Stimulated activated CD8-positive, alpha-beta memory T cell treated with anti-CD3 and anti-CD28 coated beads, Interleukin-4, amount 100 ng/mL, for 4 hours (primary cell): Measurements from ENCODE around the gene ALPG.
"Not testable (repeated sequence)": the region's sequence is repeated elsewhere in the genome, so short reads cannot be mapped to it uniquely, and the experiment has no call there.

Source experiments
- DNase-seq, 2 donors: peaks; one replicate each; pipeline ENCODE4 v3.0.0-alpha.2; 2020; ENCODE audit warnings: low read depth in 2 of 2, low spot score in 1 of 2

Gene ALPG

DNA sequence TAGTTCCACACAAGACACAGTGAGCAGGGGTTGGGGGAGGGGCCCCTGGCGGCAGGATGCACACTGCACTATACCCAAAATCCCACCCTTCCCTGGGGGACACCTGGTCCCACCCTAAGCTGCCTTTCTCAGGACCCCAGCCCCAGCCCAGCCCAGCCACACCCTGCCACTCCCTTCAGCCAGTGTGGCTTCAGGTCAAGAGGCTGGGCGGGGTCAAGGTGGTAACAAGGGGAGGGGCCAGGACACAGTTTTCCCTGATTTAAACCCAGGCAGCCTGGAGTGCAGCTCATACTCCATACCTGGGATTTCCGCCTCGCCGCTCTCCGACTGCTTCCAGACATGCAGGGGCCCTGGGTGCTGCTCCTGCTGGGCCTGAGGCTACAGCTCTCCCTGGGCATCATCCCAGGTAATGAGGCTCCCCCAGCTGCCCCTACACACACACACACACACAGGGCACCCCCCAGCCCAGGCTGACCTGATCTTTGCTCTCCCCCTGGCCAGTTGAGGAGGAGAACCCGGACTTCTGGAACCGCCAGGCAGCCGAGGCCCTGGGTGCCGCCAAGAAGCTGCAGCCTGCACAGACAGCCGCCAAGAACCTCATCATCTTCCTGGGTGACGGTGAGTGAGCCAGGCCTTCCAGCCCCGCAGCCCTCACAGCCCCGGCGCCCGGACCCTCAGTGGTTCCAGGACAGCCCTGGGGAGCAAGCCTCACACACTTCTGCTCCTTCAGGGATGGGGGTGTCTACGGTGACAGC lies at the start of gene ALPG:
Gene ALPG (plus strand): TSS at position 289 of the 755 bp plus-strand sequence. CDS start 51 bp downstream, at position 340.
- DNase-seq = no peak

DNA sequence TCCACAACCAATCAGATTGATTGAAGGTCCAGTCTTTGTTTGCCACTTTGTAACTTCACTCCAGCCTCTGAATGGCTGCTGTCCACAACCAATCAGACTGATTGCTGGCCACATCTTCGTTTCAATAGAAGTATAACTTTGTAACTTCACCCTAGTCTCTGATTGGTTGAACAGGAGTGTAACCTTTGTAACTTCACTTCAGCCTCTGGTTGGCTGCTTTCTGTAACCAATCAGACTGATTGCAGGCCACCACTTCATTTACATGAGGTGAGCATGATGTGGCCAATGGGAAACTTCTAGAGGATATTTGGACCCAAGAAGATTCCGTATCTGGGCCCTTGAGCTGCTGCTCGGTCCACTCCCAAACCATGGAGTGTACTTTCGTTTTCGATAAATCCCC lies 45.0 kb upstream of the ALPG start:
- DNase-seq = no peak

DNA sequence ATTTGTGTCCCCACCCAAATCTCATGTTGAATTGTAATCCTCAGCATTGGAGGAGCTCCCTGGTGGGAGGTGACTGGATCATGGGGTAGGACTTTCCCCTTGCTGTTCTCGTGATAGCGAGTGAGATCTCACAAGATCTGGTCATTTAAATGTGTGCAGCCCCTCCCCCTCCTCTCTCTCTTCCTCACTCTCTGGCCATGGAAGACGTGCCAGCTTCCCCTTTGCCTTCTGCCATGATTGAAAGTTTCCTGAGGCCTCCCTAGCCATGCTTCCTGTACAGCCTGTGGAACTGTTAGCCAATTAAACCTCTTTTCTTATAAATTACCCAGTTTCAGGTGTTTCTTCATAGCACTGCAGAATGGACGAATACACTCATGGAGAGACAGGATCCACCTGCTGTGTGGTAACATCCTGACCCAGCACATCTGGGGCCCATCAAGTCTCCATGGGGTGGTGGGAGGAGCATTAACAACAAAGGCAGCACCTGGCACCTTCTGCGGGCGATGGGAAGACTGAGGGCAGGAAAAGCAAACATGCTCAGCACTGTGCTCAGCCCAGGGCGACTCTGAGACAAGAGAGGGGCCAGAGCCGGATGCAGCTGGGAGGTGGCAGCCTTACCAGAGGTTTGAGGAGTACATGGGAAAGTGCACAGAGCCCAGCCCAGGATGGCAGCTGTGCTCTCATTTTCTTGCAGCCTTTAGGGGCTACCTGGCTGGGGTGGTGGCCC lies 44.3 kb upstream of the ALPG start:
- no peak for DNase-seq

DNA sequence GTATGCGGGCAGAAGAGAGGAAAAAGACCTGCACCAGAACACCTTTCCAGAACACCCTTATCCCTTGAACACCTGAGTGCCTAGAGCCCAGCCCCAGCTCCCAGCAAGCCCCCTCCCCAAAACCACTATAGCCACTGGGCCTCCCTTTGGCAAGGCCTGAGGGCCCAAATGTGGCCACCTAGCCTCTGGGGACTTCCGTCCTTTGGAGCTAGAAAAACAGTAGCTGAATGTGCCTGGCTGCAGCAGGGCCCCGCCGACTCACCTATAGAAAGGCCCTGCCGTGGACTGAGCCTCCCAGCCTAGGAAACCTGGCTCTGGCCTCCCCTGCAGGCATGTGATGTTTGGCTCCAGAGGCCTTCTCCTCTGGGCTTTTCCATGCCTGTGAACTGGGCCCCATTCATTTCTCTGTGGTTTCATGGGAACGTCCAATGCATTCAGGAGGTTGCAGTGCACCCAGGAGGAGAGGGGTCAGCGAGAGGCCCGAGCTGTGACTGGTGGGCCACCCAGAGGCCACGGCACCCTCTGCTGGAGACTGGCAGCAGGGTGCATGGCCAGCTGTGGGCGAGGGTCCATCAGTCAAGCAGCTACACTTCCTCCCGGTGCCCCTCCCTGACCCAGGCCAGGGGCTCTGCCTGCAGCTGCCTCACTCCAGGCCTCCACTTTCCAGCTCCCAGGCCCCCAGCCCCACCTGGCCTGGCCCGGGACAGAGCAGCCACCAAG lies 43.4 kb upstream of the ALPG start:
- DNase-seq = not testable (repeated sequence)

DNA sequence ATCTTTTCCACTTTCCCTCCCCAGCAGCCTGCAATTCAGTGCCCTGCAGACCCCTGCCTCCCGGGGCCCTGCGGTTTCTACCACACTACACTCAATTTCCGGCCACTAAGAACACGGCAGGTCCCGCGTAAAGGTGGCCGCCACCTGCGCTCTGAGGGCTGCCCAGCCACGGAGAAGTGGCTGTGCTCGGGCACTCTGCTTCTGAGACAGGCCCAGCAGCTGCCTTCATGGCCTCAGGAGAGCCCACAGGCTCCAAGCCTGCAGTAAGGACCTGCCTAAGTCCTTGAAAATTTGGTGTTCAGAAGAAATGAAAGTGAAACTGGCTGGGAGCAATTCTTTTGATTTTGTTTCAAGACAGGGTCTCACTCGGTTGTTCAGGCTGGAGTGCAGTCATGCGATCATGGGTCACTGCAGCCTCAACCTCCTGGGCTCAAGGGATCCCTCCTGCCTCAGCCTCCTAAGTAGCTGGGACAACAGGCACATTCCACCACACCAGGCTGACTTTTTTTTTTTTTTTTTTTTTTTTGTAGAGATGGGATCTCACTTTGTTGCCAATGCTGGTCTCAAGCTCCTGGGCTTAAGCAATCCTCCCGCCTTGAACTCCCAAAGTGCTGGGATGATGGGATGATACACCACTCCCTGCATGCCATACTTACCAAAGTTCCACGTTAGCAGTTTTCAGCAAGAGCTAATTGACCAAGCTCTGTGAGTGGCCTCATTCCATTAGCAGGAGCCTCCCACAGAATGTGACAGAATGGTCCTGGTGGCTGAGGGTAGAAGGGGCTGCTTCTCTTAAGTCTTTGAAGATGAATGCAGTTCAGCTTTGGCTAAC lies 42.6 kb upstream of the ALPG start:
- no peak for DNase-seq

DNA sequence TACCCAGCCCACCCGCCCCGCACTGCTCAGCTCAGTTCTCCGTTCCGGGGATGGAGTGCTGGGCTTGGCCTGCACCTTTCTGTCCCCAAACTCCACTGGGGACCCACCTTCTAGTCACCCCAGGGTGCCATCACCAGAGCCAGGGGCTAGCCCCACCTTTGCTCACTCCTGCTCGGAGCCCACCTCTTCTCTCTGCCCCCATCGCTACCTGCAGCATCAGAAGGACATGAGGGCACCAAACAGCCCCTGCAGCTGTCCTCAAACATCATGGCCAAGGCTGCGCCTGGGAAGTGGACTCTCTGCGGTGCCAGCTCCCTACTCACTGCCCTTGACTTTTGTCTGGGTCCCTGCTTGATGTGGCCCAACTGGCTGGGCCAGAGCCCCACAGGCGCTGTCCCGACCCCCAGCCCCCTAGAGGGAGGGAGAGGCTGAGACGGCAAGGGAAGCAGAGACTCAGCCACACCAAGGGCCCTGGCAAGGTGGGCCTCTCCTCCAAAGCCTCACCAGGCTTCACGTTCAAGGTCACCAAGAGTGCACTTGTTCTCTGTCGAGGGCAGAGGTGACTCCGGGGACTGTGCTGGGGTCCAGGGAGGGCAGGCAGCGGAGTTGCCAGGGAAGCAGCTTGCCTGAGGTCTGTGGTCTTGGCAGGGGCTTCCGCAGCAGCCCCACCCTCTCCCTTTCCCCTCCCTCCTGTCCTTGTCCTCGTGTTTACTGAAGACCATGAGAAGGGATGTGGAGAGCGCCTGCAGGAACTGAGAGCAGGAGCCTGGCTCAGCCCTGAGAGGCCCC lies 41.6 kb upstream of the ALPG start:
- DNase-seq = not testable (repeated sequence)

DNA sequence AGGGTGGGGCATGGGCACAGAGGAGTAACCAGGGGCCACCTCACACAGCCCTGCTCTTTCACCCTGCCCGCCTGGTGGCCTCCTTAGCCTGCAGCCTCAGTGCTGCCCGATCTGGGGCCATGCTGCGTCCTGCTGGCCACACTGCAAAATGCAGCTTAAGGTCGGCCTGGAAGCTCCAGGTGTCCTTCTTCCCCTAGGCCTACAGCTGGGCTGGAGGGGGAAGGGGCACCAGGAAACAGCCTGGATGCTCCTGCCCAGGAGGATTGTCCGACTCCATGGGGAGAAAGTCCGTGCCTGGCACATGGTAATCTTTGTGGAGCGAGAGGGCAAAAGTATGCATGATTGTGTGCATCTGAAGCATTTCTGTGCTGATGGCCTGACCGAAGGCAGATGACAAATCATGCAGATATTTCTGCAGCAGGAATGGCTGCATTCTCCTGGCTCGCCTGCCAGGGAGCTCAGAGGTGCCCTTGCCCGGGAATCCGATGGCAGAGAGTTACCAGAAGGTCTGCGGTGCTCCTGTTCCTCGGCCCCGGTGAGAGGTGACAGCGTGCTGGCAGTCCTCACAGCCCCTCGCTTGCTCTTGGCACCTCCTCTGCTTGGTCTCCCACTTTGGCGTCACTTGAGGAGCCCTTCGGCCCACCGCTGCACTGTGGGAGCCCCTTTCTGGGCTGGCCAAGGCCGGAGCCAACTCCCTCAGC lies 40.9 kb upstream of the ALPG start:
- no peak for DNase-seq

DNA sequence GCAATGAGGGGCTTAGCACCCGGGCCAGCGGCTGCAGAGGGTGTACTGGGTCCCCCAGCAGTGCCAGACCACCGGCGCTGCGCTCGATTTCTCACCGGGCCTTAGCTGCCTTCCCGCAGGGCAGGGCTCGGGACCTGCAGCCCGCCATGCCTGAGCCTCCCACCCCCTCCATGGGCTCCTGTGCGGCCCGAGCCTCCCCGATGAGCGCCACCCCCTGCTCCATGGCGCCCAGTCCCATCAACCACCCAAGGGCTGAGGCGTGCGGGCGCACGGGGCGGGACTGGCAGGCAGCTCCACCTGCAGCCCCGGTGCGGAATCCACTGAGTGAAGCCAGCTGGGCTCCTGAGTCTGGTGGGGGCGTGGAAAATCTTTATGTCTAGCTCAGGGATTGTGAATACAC lies 40.2 kb upstream of the ALPG start:
- DNase-seq = not testable (repeated sequence)

DNA sequence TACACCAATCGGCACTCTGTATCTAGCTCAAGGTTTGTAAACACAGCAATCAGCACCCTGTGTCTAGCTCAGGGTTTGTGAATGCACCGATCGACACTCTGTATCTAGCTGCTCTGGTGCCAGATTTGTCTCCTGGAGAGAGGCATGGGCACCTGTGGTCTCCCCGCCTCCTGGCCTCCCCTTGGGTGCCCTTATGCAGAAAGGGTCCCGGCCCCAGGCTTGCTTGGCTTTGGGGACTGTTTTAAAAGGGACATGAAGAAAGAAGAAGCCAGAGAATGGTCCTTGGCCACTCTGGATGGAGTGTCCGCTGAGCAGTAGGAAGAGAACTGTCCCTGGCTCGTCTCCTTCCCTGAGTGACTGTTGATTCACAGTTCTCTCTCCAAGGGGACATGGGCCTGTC lies 39.6 kb upstream of the ALPG start:
- DNase-seq = no peak

DNA sequence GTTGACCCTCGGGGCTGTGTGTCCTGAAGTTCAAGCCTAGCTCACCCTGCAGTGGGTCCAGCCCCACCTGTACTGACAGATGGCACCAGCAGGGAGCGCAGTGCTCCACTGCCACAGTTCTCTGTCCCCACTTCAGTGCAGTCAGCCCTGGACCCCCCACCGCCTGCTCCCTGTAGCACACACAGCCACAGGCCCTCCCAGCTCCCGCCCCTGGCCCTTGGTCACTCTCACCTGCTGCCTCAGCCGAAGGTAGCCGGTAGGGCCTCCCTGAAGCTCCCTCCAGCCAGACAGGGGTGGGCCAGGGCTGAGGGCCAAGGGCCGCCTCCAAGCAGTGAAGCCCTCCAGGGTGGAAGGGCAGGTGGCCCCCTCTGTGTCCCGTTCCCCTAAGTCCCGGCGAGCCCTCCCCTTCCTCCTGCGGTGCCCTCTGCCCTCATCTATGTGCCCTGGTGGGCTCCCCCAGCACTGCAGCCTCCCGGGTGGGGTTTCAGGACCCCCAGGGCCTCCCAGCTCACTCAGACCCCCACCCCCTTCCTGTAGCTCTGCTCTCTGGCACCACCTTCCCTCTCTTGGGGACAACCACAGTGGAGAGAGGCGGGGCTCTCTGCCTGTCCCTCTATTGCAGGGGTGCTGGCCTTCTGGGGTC lies 38.9 kb upstream of the ALPG start:
- DNase-seq = no peak

DNA sequence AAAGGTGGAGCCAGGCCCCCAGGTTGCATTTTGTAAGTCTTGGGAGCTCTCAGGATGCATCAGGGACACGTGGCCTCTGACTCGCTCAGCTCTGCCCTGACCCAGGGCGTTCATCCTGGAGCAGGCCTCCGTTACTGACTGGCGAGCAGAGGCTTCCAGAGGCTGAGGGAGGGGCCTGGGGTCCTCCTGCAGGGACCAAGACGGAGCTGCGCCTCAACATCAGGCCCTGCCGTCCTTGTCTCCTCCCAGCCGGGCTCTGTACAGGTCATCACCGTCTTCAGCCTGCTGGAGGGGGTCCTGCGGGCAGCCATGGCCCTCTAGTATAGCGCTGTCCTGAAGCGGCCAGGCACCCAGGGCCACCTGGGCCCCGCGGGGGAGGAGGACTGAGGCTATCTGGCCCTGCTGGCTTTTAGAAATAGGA lies 38.3 kb upstream of the ALPG start:
- DNase-seq = no peak

DNA sequence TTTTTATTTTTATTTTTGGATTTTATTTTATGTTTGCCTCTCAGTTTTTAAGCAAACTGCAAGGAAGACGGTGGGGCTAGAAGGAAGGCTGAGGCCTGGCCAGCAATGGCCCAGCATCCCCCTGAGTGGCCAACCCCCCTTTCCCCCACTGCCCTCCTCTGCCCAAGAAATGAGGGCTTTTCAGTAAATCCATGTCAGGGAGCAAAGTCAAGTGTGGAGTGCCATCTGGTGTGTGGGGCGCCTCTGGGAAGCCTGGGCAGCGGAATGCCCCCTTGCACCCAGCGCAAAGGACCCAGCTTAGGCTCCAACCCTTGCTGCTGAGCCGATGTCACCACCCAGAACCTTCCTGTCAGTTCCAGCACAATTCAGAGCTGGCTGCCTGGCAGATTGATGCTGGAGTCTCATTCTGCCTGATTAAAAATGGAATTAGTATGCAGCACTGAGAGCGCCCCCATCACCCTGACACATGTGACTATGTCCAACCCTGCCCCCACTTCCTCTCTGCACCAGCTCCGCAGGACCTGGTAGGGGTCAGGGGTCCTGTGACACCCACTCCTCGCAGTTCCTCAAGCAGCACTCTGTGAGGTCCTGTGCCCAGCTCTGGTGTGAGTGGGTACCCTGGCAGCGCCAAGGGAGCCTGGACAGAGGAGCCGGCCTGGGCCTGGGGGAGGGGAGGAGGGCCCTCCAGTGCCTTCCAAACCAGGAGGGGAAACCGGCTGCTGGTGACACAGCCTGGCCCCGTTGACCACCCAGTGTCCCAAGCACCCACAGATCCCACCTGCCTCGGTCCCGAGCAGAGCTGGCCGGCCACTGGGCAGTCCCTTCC lies 37.3 kb upstream of the ALPG start:
- DNase-seq = no peak

DNA sequence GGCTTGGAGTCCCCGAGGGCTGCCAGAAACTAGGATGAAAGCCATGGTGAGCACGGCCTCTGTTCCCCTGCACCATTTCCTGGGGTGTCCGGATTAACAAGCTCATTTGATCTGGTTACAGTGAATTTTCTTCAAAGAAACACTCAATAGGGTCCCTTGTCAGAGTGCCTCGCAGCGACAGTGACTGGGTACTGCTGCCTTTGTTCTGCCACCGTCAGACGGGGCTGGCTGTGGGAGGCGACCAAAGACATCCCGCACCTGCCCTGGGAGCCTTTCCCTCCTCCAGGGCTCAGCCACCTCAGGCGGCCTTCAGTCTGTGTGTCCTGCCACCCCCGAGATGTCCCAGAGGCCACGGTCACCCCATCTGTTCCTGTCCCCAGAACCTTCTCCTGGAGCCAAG lies 36.6 kb upstream of the ALPG start:
- DNase-seq = not testable (repeated sequence)

DNA sequence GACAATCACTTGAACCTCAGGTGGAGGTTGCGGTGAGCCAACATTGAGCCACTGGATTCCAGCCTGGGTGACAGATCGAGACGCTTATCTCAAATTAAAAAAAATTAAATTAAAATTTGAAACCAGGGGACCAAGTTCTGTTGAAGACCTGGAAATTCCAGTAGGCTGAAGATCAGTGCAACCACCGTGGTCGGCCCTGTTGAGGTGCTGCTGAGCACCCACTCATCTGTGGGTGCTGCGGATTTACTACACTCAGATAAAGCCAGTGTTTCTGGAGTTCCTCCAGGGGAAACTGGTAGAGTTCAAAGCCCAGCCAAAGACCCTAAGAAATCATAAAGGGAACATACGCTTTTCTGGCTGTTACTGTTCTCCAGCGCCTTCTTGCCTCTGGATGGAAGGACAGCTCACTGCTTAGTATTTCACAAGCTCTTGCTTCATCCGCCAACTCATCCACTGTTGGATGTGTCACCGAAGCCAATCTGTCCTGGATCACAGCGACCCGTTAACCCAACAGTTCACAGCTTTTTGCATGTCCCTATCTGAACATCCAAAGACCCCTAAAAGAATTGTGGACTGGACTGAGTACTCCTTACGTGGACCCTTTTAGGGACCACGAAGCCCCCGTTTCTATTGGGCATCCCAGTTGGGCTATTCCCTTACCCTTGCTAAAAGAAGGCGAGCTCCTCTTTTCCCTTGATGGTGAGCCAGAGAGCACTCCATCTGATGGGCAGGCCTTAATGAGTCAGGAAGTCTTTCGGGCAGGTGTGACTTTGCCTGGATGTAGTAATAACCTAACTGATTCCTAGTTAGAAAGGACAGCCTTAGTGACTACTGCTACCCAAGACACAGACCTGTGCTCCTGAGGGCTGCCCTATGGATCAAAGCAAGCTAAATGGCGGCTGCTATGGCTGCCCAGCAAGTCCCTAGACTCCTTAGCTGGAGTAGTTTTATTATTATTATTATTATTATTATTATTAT lies 34.1 kb upstream of the ALPG start:
- DNase-seq = no peak

DNA sequence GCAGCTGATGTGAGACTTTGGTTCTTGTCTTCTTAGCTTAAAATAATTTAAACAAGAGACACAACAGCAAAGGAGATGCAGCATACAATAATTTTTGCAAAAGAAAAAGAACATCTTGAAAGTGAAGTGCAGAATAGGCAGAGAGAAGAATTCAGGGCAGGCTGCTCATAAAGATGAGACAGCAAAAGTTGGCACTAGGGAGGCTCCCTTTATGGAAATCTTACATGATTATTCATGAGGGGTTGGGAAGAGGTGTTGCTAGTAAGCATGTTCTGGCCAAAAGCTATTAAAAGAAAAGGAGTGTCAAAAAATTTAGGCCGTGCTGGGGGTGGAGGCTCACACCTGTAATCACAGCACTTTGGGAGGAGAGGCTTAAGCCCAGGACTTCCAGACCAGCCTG lies 32.3 kb upstream of the ALPG start:
- no peak for DNase-seq

DNA sequence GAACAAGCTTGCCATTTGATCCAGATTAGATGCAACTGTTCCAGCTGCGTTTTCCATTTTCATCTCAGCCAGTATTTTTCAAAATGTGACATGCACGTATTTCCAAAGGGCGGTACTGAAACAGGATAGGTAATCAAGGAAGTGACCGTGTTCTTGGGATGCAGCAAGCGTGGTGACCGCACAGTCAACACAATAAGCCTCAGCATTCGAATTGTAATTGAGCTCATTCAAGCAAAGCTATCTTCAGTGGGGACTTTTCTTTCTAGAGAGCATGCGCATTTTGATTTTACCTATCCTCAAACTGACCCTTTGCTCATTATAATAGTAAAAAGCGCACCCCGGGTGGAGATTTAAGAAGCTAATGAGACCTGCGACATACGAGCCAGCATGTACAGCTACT lies 31.5 kb upstream of the ALPG start:
- no peak for DNase-seq

DNA sequence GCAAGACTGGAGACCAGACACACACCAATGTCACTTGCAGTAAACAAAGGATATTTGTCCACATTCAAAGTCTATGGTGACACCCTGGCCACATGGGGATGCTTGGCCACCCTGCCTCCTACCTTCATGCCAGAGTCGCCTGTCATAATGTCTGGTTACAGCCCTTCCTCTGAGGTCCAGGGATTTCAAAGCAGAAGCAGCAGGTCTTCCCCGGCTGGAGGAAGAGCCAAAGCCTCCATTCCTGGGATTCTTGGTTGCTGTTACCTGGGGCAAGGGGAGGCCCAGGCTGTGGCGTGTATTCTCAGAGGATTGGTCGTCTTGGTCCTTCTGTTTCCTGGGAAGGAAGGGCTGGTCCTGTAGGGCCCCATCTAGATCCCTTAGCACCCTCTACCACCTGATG lies 30.4 kb upstream of the ALPG start:
- DNase-seq = no peak
